Ureter (tissue), 1 donor: ENCODE data around the gene EPN3. TPM values are rescaled to one million over a fixed set of nuclear protein-coding genes. Genes with fewer than 3 reads are reported as not detected.

Experiments
- DNase-seq: peaks from one replicate; pipeline ENCODE4 v3.0.0-alpha.2; 2020; ENCODE audit warnings: low spot score
- total RNA-seq: library from RNA; stranded (reverse); gene quantifications from one replicate; pipeline ENCODE4 v1.2.4, GENCODE V29; 2023
- donor health status: DM: yes; HTN: yes; CAD: no.

The EPN3 gene
- total RNA-seq, 1 donor from 2014 or later: 70.5 TPM

DNA sequence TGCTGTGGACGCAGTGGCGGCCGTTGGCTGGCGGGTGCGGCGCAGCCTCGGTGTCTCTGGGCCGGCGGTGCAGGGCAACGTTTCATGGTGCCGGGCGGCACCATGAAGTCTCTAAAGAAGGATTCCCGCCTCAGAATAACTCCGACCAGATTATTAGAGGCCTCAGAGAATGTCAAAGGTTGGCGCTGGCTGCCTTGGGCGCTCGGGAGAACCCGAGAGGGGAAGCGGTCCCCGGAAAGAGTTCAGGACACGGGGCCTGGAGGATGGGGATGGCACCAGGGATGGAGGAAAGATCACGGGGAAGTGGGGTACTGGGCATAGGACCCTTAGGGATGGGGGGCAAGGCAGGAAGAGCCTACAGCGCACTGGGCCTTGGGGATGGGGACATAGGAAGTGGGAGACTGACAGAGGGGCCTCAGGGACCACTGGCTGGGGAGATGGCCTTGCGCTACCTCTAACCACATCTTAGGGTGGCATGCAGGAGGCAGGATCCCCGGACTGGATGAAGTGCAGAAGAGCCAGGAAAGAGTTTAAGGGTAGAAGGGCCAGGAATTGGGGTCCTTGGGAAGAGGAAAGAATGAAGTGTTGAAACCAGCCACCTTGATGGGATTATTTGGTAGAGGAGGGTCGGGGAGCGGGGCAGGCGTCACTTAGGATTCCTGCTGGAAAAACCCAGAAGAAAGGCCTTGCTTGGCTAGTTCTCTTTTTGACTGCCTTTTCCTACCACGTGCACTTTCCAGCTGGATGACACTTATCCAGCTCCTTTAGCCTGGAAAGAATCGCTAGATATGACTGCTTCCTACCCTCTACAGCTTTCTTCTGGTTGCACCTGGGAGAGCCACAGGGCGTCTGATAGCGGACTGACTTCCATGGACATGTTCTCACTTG, 23.7 kb upstream of the EPN3 start:
- no peak for DNase-seq

DNA sequence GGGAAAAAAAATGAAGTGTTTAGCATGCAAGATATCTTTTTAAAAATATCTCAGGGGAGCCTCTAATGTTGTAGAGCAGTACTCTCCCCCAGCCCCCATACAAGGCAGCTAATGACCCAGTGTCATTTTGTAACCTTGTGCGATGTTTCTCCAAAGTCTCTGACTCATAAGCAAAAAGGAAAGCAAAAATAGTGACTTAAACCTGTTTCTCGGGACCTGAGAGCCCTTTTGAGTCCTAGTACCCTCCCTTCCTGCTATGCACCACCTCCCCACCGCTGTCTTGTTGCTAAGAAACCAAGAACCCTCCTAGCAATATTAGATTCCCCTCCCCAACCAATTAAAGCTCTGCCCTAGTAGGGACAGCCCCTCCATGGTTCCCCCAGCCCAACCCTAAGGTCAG, 21.5 kb upstream of the EPN3 start:
- DNase-seq: no peak

DNA sequence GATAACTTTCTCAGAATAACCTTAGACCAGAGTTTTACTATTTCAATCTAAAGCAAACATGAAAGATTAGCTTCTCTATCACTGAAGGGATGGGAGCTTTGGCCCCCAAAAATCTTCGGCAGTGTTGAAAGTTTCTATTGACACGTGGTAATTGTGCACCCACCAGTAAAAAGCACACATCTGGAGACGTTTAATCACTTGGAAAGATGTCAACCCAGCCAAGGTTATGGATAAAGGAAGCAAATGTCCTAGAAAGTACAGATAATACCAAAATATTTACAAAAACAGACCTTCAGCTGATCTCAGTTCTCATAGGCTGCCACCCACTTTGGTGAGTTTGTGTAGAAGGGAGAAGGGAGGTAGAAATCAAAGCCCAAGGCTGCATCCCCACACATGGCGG, 19.0 kb upstream of the EPN3 start:
- no peak for DNase-seq

DNA sequence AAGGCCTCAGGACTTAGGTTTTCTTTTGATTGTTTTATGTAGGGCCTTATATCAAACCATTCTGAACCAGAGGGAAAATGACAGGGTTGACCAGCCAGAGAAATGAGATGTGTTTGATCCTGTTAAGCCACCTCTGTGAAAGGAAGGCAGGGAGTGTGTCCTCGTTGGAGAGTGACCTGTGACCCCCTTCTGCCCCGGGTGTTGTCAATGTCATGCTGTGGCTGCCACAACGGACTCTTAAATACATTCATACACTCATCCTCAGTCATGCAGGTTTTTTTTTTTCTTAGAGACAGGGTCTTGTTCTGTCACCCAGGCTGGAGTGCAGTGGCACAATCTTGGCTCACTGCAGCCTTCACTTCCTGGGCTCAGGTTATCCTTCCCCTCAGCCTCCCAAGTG, 18.1 kb upstream of the EPN3 start:
- DNase-seq: no peak

DNA sequence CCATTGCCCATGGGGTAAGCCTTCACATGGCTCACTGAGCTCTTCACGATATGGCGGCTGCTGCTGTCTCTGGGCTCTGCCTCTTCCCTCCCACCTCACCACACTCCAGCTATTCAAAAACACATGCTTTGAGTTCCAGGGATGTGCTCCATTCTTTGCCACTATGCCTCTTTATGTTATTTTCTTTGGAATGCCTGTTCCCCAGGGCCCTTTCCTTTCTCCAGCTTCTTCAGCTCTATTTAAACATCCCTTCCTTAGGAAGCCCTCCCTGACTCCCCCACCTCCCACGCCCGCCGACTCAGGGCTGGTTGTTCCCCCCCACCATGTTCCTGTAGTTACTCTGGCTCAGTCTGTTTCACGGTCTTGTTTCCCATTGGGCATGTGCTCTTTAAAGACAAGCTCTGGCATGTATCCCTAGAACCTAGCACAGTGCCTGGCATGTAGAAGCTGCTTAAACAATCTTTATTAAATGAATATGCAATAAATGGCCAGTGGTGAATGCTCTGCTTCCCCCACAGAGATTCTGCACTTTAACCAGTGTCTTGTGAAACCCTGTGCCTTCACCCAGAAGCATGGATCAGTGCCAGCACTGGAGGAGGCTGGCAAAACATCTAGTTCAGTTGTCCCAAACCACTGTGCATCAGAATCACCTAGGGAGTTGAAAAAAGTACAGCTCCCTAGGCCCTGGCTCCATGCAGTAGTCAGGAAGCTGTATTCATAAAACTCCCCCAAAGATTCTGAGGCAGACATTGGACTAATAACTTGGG, 17.4 kb upstream of the EPN3 start:
- no peak for DNase-seq

- no peak for DNase-seq
Measured at GRCh38 chr17:50517011-50517410, 15.5 kb upstream of the EPN3 start.

GRCh38 chr17:50517504-50518383, 14.8 kb upstream of the EPN3 start:
- no peak for DNase-seq

DNA sequence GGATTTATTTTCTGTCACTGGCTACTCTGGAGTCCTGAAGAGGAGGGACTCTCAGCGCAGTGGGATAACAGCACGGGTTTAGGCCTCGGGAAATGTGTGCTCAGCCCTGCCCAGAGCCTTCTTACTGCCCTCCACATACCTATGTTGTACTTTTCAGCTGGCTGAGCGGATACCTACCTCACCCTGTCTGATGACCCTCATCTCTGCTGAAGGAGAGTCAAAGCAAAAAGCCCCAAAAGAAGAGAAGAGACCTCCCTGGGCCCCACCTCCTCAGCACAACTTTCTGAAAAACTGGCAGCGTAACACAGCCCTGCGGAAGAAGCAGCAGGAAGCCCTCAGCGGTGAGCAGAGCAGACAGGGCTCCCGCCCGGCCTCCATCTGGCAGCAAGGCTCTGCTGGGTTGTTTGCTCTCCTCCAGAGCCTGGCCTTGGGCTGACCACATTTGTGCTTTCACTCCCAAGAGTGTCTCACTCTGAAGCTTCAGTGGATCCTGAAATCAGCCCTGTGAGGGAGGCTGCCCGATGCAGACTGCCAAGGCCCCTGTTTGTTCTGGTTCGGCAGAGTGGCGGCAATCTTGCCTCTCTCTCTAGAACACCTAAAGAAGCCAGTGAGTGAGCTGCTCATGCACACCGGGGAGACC, 14.0 kb upstream of the EPN3 start:
- DNase-seq: no peak

- no peak for DNase-seq
Measured at GRCh38 chr17:50519141-50519834, 13.2 kb upstream of the EPN3 start.

GRCh38 chr17:50520483-50520882, 12.1 kb upstream of the EPN3 start:
- no peak for DNase-seq

DNA sequence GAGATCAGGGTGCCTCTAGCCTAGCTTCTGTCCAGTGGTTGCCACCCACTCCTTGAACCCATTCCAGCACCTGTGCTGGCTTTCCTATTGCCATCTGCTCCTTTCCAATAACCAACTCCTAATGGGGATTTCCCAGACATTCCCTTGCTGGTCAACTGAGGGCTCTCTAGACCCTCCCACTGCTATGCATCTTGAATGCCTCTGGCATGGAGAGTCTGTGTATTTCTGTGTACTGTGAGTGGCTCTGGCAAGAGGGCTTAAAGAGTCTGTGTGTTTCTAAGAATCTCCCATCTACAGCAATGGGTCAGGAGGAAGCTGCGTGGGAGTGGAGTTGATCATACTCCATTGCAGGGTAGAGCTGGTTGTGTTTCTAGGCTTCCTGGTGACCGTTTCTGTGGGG, 11.0 kb upstream of the EPN3 start:
- no peak for DNase-seq

GRCh38 chr17:50522766-50523165, 9.8 kb upstream of the EPN3 start:
- no peak for DNase-seq

DNA sequence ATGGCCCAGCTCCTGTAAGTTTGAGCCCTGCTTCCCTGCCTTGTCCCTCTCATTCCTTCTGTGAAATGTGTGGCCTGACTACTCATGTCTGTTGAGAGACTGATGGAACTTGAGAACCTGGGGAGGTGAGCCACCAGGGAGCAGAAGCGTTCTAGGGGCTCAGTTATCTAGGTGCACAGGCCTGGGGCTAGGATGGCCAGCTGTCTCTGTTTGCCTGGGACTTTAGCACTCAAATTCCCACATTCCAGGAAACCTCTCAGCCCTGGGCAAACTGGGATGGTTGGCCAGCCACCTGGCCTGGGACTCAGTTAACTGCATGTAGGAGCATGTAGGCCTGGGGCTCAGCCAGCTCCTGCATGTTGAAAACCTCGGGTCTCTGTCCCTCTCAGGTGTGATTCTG, 9.3 kb upstream of the EPN3 start:
- DNase-seq: no peak

- no peak for DNase-seq
Measured at GRCh38 chr17:50524838-50525237, 7.7 kb upstream of the EPN3 start.

DNA sequence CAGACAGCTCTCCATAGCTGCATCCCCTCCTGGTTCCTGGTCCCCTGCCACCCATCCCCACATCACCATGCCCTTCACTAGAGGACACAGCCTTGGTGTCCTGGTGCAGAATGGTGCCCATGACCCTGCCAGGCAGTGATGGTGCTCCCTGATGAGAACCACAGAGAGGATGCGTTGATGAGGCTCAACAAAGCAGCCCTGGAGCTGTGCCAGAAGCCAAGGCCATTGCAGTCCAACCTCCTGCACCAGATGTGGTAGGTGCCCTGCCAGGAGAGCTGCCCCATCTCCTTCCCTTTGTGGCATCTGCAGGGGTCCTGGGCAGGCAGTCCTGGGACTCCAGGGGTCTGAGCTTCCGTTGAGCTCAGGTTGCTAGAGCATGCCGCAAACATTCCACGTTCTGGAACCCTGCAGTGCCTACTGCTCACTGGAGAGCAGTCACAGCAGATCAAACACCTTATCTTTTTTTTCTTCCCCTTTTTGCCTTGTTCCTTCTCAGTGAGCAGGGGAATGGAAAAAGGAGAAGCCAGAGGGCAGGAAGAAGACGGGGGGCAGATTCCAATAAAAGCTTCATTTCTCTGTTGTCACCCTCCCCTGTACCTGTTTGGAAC, 5.3 kb upstream of the EPN3 start:
- no peak for DNase-seq

DNA sequence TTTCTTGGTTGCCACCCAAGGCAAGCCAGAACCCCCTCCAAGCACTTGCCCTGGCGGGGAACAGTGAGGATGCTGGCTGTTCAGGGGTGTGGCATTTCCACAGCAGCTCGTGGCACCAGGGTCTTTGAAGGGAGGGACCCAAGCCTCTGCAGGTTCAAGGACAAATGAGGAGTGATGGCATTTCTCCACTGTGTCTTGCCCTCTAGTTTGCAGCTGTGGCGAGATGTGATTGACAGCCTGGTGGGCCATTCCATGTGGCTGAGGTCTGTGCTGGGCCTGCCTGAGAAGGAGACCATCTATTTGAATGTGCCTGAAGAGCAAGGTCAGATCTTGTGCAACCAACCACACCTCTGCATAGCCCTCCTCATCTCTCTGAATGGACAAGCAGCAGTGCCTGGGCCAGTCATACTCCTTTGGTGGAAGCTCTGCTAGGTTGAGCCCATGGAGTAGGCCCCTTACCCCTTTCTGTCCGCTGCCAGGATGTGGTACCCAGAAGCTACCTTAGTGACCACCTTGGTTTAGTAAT, 4.5 kb upstream of the EPN3 start:
- no peak for DNase-seq

DNA sequence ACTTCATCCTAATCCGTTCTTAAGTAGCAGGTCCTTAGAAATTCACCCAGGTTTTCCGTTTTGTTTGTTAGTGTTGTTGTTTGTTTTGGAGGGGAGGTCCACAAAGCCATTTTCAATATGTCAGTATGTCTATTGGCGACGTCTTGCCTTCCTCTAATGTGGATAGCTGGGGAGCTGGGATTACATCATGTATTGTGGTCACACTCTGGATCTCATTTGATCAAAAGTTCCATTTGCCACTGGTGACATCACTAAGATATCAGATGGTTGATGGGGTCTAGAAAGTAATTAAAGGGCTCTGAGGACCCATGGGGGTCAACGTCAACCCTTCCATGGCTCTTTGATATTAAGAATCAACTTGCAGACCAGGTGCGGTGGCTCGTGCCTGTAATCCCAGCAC, 2.7 kb upstream of the EPN3 start:
- no peak for DNase-seq

GRCh38 chr17:50531428-50532025, 1.0 kb upstream of the EPN3 start:
- DNase-seq: no peak

DNA sequence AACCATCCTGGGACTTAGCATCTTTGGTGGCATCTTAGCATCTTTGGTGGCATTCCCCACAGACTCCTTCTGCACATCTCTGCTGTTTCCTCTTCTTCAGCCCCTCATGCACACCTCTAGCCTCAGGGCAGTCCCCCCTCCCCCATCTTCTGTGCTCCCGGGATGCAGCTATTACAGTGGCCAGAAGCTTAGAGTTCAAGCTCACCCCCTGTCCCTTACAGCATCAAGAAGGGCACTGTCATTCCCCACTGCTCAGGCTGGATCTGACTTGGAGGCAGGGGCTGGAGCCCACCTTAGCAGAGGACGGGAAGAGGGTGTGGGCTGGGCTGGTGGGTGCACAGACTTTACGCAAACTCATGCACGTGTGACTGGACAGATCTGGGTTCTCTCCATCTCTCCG, 650 bp downstream of the EPN3 start:
- DNase-seq: no peak

- peak; percentile 75 for DNase-seq
Measured at GRCh38 chr17:50533720-50534148, 1.2 kb downstream of the EPN3 start.
